Measurements from ENCODE around the gene DMRTC2. TPM values are rescaled to one million over a fixed set of nuclear protein-coding genes. Genes with fewer than 3 reads are reported as not detected.

The DMRTC2 gene
- total and polyA plus RNA-seq, 2 of the 8 experiments (the other 6 are each of a cell fraction or from before 2014, with no cell fraction given) = not detected

GRCh38 chr19:41847351-41848105, 2.7 kb downstream of the DMRTC2 start:
- ChIA-PET CTCF (ENCODE audit: partially characterized antibody) (interaction anchor here (0.8 to 1.5 kb wide), 2 partner anchors 11 to 13 kb away, joined by 3 to 9 read pairs; no protein-coding TSS in a partner anchor), POLR2A (ENCODE audit: partially characterized antibody) (interaction anchor here (1.2 to 1.7 kb wide), 3 partner anchors 13 to 17 kb away, joined by 3 to 6 read pairs (median 5); partner anchors contain the start of gene RPS19)
- H2BK15ac ChIP-seq (ENCODE audit: low read length) = no peak overlapping the region
- no peak overlapping the region for H2BK12ac ChIP-seq (ENCODE audit: low read depth, low read length)
- H4K91ac ChIP-seq (replicated peaks; ENCODE audit: insufficient read length, low read length) = no peak overlapping the region
- H2BK20ac ChIP-seq (ENCODE audit: low read length) = no peak overlapping the region
- no peaks in the 10 kb centered on the region; a peak in 1 of 7 replicates for H3K27me3 ChIP-seq (replicated peaks in 1 of 4; ENCODE audit: control insufficient read depth in 3 of 4, extremely low read depth in 1 of 4, insufficient read depth in 3 of 4, low read length in 3 of 4)
- H3K18ac ChIP-seq (ENCODE audit: extremely low read depth, low read length) = no peak overlapping the region
- H3K4ac ChIP-seq (replicated peaks; ENCODE audit: insufficient read length, low read depth, low read length) = no peak overlapping the region
- H3K9ac ChIP-seq (replicated peaks in 1 of 4; ENCODE audit: extremely low read depth in 1 of 4, low read depth in 3 of 4, low read length in 3 of 4) = no peak overlapping the region
- peaks cover 2 to 25% of the 10 kb centered on the region in 2 experiments; a peak in 3 of 4 replicates for H3K9me3 ChIP-seq (ENCODE audit: insufficient read depth in 2 of 2, low read depth in 1 of 2, low read length in 1 of 2)
- H2AK5ac ChIP-seq (ENCODE audit: low read depth, low read length) = no peak overlapping the region
- no peaks in the 10 kb centered on the region for H3K79me1 ChIP-seq (ENCODE audit: low read depth, low read length)
- DNase-seq (ENCODE audit: low read depth in 1 of 2, low spot score in 2 of 2) (no peak), FAIRE-seq (no peak)
- WGBS, 2 experiments (ENCODE audit: extremely low coverage in 1 of 2, insufficient coverage in 1 of 2, insufficient read length in 1 of 2, insufficient replicate concordance in 2 of 2, low coverage in 1 of 2, low lambda C conversion rate in 2 of 2, missing lambda C conversion rate in 1 of 2) = 85% methylated on average over 17 of the region's 19 CpGs; no CpG with 5 or more reads in 1 of the 2 experiments
- no peak overlapping the region for H3K27ac ChIP-seq (ENCODE audit: low read depth, low read length)
- peak overlapping the region; percentile 37; the same call in 1 of the 2 replicates for H4K8ac ChIP-seq (ENCODE audit: extremely low read depth, insufficient read depth, low read length)
- H2BK120ac ChIP-seq (replicated peaks; ENCODE audit: low read depth, low read length) = no peak overlapping the region
- H3K23me2 ChIP-seq (ENCODE audit: low read depth, low read length) = no peaks in the 10 kb centered on the region
- H3K4me2 ChIP-seq (ENCODE audit: insufficient read depth in 1 of 2, low read depth in 2 of 2, low read length in 2 of 2) = no peak overlapping the region
- H4K5ac ChIP-seq (ENCODE audit: insufficient read length, low read depth, low read length) = no peak overlapping the region
- no peak overlapping the region for H3K56ac ChIP-seq (replicated peaks; ENCODE audit: insufficient read length, low read depth, low read length)
- H2BK5ac ChIP-seq (ENCODE audit: low read depth, low read length) = no peak overlapping the region
- H3K14ac ChIP-seq (ENCODE audit: insufficient read length) = no peak overlapping the region
- H3K36me3 ChIP-seq (ENCODE audit: control insufficient read depth in 2 of 4, insufficient read depth in 4 of 4, low read length in 3 of 4) = no peaks in the 10 kb centered on the region
- no peaks in the 10 kb centered on the region for H4K20me1 ChIP-seq (replicated peaks in 1 of 2; ENCODE audit: control insufficient read depth in 1 of 2, insufficient read depth in 2 of 2, low read length in 2 of 2)
- H2AFZ ChIP-seq (ENCODE audit: low read length) = no peak overlapping the region
- no peak overlapping the region for H3K23ac ChIP-seq (ENCODE audit: insufficient read length)
- H3K4me1 ChIP-seq (replicated peaks in 1 of 4; ENCODE audit: control insufficient read depth in 3 of 4, insufficient read depth in 4 of 4, low read length in 3 of 4) = no peaks in the 10 kb centered on the region; a peak in 1 of 7 replicates
- no peaks in the 10 kb centered on the region for H3K79me2 ChIP-seq (ENCODE audit: control insufficient read depth in 1 of 2, insufficient read depth in 2 of 2, low read length in 2 of 2)
- H3K4me3 ChIP-seq (ENCODE audit: extremely low read depth in 1 of 4, insufficient read depth in 2 of 4, low read depth in 3 of 4, low read length in 4 of 4) = no peak overlapping the region
- TF ChIP-seq MAFK (IDR thresholded peaks at IDR 0.05; ENCODE audit: low read depth, low read length) (no peak), CREB1 (IDR thresholded peaks at IDR 0.05) (no peak), FOSL1 (IDR thresholded peaks at IDR 0.05; ENCODE audit: insufficient read depth, low read depth, low read length) (no peak), ATF2 (IDR thresholded peaks at IDR 0.05; ENCODE audit: low read length) (no peak), RXRA (IDR thresholded peaks at IDR 0.05; ENCODE audit: insufficient read depth, low read depth, low read length) (no peak), RNF2 (IDR thresholded peaks at IDR 0.05; ENCODE audit: borderline replicate concordance, low read depth, low read length, missing control alignments, poor library complexity, severe bottlenecking) (no peak), CTCF (IDR thresholded peaks at IDR 0.05; ENCODE audit: control extremely low read depth in 1 of 3, insufficient read depth in 1 of 3, low read depth in 1 of 3, low read length in 3 of 3) (no peak)
